Measurements from ENCODE around the gene RBM43. TPM values are rescaled to one million over a fixed set of nuclear protein-coding genes. Genes with fewer than 3 reads are reported as not detected.

The RBM43 gene
- total RNA-seq, 1 experiment from 2014 or later: 3.7 TPM

DNA sequence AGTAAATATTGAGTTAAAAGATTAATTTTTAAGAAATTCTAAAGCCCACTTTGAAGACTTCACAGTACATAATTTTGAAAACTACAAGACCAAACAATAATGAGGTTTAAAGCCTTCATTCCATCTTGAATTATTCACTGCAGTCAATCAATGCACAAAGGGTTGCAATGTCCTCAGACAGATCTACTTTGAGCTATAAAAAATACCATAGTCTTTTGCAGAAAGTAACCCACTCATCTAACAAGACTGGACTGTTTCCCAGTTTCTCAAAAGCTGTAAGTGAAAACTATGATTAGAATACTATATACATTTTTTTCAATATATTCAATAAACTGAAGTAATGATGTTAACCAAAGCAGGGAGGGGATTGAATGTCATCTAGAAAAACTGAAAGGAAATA lies 10.2 kb upstream of the RBM43 start:
- ChIA-PET POLR2A (no interaction called here), CTCF (no interaction called here)
- Histone ChIP-seq H3K27ac (ENCODE audit: low read length) (no peak overlapping the region), H3K4me3 (ENCODE audit: low read depth in 2 of 2, low read length in 2 of 2) (no peak overlapping the region), H3K4me1 (ENCODE audit: control insufficient read depth, insufficient read depth, low read length) (no peaks in the 10 kb centered on the region), H3K36me3 (ENCODE audit: control insufficient read depth, insufficient read depth, low read length) (no peaks in the 10 kb centered on the region), H3K9me3 (ENCODE audit: control insufficient read depth, insufficient read depth, low read depth, low read length) (no peaks in the 10 kb centered on the region), H3K27me3 (ENCODE audit: control insufficient read depth, insufficient read depth, low read length) (no peaks in the 10 kb centered on the region)
- DNase-seq (ENCODE audit: low read depth, low spot score) (no peak), ATAC-seq (no peak)
- no peak for TF ChIP-seq POLR2AphosphoS5 (IDR thresholded peaks at IDR 0.05; ENCODE audit: low read depth, low read length)
- TF ChIP-seq, protein P1, sequence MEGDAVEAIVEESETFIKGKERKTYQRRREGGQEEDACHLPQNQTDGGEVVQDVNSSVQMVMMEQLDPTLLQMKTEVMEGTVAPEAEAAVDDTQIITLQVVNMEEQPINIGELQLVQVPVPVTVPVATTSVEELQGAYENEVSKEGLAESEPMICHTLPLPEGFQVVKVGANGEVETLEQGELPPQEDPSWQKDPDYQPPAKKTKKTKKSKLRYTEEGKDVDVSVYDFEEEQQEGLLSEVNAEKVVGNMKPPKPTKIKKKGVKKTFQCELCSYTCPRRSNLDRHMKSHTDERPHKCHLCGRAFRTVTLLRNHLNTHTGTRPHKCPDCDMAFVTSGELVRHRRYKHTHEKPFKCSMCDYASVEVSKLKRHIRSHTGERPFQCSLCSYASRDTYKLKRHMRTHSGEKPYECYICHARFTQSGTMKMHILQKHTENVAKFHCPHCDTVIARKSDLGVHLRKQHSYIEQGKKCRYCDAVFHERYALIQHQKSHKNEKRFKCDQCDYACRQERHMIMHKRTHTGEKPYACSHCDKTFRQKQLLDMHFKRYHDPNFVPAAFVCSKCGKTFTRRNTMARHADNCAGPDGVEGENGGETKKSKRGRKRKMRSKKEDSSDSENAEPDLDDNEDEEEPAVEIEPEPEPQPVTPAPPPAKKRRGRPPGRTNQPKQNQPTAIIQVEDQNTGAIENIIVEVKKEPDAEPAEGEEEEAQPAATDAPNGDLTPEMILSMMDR (IDR thresholded peaks at IDR 0.05): no peak
- TF ChIP-seq TCF7L2 (IDR thresholded peaks at IDR 0.05; ENCODE audit: low read depth, low read length): no peak
- TF ChIP-seq SIN3A (IDR thresholded peaks at IDR 0.05; ENCODE audit: borderline replicate concordance, insufficient read depth, low read depth, low read length): no peak
- TF ChIP-seq, protein P2, sequence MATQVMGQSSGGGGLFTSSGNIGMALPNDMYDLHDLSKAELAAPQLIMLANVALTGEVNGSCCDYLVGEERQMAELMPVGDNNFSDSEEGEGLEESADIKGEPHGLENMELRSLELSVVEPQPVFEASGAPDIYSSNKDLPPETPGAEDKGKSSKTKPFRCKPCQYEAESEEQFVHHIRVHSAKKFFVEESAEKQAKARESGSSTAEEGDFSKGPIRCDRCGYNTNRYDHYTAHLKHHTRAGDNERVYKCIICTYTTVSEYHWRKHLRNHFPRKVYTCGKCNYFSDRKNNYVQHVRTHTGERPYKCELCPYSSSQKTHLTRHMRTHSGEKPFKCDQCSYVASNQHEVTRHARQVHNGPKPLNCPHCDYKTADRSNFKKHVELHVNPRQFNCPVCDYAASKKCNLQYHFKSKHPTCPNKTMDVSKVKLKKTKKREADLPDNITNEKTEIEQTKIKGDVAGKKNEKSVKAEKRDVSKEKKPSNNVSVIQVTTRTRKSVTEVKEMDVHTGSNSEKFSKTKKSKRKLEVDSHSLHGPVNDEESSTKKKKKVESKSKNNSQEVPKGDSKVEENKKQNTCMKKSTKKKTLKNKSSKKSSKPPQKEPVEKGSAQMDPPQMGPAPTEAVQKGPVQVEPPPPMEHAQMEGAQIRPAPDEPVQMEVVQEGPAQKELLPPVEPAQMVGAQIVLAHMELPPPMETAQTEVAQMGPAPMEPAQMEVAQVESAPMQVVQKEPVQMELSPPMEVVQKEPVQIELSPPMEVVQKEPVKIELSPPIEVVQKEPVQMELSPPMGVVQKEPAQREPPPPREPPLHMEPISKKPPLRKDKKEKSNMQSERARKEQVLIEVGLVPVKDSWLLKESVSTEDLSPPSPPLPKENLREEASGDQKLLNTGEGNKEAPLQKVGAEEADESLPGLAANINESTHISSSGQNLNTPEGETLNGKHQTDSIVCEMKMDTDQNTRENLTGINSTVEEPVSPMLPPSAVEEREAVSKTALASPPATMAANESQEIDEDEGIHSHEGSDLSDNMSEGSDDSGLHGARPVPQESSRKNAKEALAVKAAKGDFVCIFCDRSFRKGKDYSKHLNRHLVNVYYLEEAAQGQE (IDR thresholded peaks at IDR 0.05; ENCODE audit: insufficient read depth in 1 of 2, low read depth in 2 of 2, low read length in 1 of 2): no peak
- no TSS peak for BruUV-seq (replicated peaks)
- in situ Hi-C loops (cut with HindIII; ENCODE audit: low pct_unique_long_range_greater_than_20kb, low sequenced_read_pairs) (no loop called here), intact Hi-C loops (cut with micrococcal nuclease; ENCODE audit: unreplicated experiment) (no loop called here)

DNA sequence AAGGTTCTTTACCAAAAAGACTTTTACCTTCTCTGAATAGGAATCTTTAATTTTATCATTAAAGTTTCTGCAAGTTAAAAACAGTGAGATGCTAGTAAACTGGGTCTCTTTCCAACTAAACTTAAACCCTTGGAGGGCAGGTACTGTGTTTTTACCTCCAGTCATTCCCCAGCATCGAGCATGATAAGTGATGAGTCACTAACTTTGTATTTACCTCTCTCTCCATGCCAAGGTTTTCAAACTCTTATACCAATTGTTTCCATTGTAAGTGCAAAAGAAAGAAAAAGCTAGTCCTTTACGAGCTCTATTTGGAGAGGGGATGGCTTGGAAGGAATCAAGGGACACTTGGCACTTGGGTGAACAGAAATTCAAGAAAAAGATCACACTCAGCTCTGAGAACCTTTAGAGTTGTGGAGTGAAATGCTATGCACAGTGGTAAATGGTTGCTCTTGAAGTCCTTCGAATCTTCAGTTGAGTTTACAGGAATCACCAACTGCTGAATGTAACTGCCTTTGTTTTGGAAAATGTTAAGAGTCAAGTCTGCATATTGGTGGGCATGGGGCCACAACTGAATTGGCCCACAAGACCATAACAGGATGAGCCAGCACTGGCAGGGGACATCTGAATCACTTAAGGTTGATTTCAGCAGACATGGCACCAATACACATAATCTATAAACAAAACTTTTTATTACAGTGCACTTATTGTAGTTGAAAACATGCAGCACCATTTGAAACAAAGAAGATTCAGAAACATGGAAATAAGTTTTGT lies 8.3 kb upstream of the RBM43 start:
- TF ChIP-seq POLR2AphosphoS5 (IDR thresholded peaks at IDR 0.05; ENCODE audit: low read depth, low read length) (no peak), SIN3A (IDR thresholded peaks at IDR 0.05; ENCODE audit: borderline replicate concordance, insufficient read depth, low read depth, low read length) (no peak), TCF7L2 (IDR thresholded peaks at IDR 0.05; ENCODE audit: low read depth, low read length) (no peak)
- TF ChIP-seq, protein P1 (IDR thresholded peaks at IDR 0.05): no peak
- TF ChIP-seq, protein P2 (IDR thresholded peaks at IDR 0.05; ENCODE audit: insufficient read depth in 1 of 2, low read depth in 2 of 2, low read length in 1 of 2): no peak
- H3K27me3 ChIP-seq (ENCODE audit: control insufficient read depth, insufficient read depth, low read length): no peaks in the 10 kb centered on the region
- H3K36me3 ChIP-seq (ENCODE audit: control insufficient read depth, insufficient read depth, low read length): no peaks in the 10 kb centered on the region
- H3K4me1 ChIP-seq (ENCODE audit: control insufficient read depth, insufficient read depth, low read length): no peaks in the 10 kb centered on the region
- ATAC-seq (no peak; the same call in 1 of the 2 replicates), DNase-seq (ENCODE audit: low read depth, low spot score) (no peak)
- no peaks in the 10 kb centered on the region for H3K9me3 ChIP-seq (ENCODE audit: control insufficient read depth, insufficient read depth, low read depth, low read length)
- POLR2A ChIA-PET: interaction anchor here (0.6 kb wide), 2 partner anchors 139 to 152 kb away, joined by 3 to 4 read pairs; no protein-coding TSS in a partner anchor
- intact Hi-C loops (cut with micrococcal nuclease; ENCODE audit: unreplicated experiment): no loop called here
- CTCF ChIA-PET: no interaction called here
- in situ Hi-C loops (cut with HindIII; ENCODE audit: low pct_unique_long_range_greater_than_20kb, low sequenced_read_pairs): no loop called here
- H3K4me3 ChIP-seq (ENCODE audit: low read depth in 2 of 2, low read length in 2 of 2): no peak overlapping the region
- 0 out of 2 replicates have a peak overlapping the region, but pooled peaks have one; percentile 21 for H3K27ac ChIP-seq (ENCODE audit: low read length)
- BruUV-seq (replicated peaks): no TSS peak
